Colon (tissue), 2 donors: ENCODE measurements around the gene RAB15.

Experiments
- FAIRE-seq: peaks from 2 replicates; lab custom pipeline; 2012; peaks lifted over from hg19 to GRCh38; lab: Jason Lieb, UNC
- donor health status: control.
- donor health status: control.

Gene RAB15

GRCh38 chr14:64954491-64955240, 17.5 kb downstream of the RAB15 start:
- FAIRE-seq = no peak

GRCh38 chr14:64953661-64954060, 18.5 kb downstream of the RAB15 start:
- no peak for FAIRE-seq

GRCh38 chr14:64953310-64953654, 18.9 kb downstream of the RAB15 start:
- no peak for FAIRE-seq

GRCh38 chr14:64952598-64953309, 19.4 kb downstream of the RAB15 start:
- no peak for FAIRE-seq

GRCh38 chr14:64951724-64952123, 20.4 kb downstream of the RAB15 start:
- no peak for FAIRE-seq

GRCh38 chr14:64951291-64951690, 20.8 kb downstream of the RAB15 start:
- no peak for FAIRE-seq

- no peak for FAIRE-seq
Observed at GRCh38 chr14:64950889-64951288, 21.2 kb downstream of the RAB15 start.

GRCh38 chr14:64948612-64949210, 23.4 kb downstream of the RAB15 start:
- FAIRE-seq = no peak

- no peak for FAIRE-seq
Observed at GRCh38 chr14:64947710-64948611, 24.2 kb downstream of the RAB15 start.

GRCh38 chr14:64946310-64947045, 25.7 kb downstream of the RAB15 start:
- FAIRE-seq = no peak

- no peak for FAIRE-seq
Observed at GRCh38 chr14:64945431-64946178, 26.5 kb downstream of the RAB15 start.

GRCh38 chr14:64944861-64945260, 27.3 kb downstream of the RAB15 start:
- no peak for FAIRE-seq

- no peak for FAIRE-seq
Observed at GRCh38 chr14:64944041-64944440, 28.1 kb downstream of the RAB15 start.

- no peak for FAIRE-seq
Observed at GRCh38 chr14:64943556-64943955, 28.6 kb downstream of the RAB15 start.

GRCh38 chr14:64942531-64943111, 29.5 kb downstream of the RAB15 start, which contains the start of gene GPX2:
GPX2 (minus strand) TSS chr14:64942745; CDS start chr14:64942726, 19 bp downstream.
- peak; percentile 55 for FAIRE-seq

GRCh38 chr14:64940336-64940910, 31.7 kb downstream of the RAB15 start:
- no peak for FAIRE-seq

- FAIRE-seq = no peak
Observed at GRCh38 chr14:64939817-64940190, 32.3 kb downstream of the RAB15 start.

GRCh38 chr14:64938972-64939816, 32.9 kb downstream of the RAB15 start:
- no peak for FAIRE-seq

GRCh38 chr14:64937821-64938193, 34.3 kb downstream of the RAB15 start:
- FAIRE-seq = no peak
